ENCODE results near the gene ATP2A1.

Gene ATP2A1

DNA sequence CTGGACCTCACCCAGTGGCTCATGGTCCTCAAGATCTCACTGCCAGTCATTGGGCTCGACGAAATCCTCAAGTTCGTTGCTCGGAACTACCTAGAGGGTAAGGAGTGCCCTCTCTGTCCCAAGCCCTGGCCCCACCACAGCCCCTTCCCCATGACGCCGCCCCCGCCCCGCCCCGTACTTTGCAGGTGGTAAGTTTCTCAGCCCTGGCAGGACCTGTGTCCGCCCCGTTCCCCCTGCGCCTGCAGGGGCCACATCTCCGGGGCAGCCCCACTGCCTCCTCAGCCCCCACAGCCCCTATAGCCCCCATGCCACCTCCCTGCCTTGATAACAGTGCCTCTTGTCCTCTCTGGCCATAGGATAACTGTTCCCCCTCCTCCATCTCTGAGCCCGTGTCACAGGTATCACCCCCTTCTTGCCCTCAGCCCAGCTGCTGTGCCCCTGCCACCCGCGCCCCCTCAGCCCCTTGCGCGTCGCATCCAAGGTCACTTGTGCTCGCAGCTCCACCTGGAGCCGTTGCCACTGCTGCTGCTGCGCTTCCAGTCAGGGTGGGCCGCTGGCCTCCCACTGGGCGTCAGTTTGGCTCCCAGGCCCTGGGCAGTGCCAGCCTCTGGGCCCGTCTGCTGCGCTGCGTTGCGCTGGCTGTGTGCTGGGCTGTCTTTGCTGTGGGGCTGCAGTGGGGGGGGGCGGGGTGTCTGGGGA is 25.2 kb downstream of the ATP2A1 start:
- no peak overlapping the region for H3K27ac ChIP-seq
- TF ChIP-seq, protein P1, sequence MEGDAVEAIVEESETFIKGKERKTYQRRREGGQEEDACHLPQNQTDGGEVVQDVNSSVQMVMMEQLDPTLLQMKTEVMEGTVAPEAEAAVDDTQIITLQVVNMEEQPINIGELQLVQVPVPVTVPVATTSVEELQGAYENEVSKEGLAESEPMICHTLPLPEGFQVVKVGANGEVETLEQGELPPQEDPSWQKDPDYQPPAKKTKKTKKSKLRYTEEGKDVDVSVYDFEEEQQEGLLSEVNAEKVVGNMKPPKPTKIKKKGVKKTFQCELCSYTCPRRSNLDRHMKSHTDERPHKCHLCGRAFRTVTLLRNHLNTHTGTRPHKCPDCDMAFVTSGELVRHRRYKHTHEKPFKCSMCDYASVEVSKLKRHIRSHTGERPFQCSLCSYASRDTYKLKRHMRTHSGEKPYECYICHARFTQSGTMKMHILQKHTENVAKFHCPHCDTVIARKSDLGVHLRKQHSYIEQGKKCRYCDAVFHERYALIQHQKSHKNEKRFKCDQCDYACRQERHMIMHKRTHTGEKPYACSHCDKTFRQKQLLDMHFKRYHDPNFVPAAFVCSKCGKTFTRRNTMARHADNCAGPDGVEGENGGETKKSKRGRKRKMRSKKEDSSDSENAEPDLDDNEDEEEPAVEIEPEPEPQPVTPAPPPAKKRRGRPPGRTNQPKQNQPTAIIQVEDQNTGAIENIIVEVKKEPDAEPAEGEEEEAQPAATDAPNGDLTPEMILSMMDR (conservative IDR thresholded peaks at IDR 0.05; ENCODE audit: low read depth): no peak
- ChIA-PET POLR2A (ENCODE audit: low non-redundant PET) (no interaction called here), CTCF (interaction anchor here (0.9 kb wide), 1 partner anchor 20 kb away, joined by 3 read pairs; no protein-coding TSS in a partner anchor)
- no peak for DNase-seq (ENCODE audit: low spot score)

DNA sequence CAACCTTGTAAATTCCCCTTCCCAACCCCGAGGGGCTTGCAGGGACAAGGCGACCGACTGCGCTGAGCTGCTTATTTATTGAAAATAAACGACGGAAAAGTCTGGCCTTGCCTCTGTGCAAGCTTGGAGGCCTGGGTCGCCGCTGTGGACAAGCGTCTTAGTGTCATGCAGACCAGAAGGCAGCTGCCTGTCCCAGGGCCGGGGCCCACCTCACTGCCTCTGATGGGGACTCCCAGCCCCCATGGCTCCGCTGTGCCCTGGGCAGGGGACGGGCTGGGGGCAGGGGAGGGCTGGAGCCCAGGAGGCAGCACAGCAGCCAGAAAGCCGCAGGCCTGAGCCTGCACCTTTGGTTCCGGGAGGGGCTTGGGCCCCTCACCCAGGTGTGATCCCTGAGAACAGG is 26.1 kb downstream of the ATP2A1 start:
- H3K27ac ChIP-seq: no peak overlapping the region
- ChIA-PET CTCF (no interaction called here), POLR2A (ENCODE audit: low non-redundant PET) (no interaction called here)
- DNase-seq (ENCODE audit: low spot score): no peak
- TF ChIP-seq, protein P1 (conservative IDR thresholded peaks at IDR 0.05; ENCODE audit: low read depth): no peak

DNA sequence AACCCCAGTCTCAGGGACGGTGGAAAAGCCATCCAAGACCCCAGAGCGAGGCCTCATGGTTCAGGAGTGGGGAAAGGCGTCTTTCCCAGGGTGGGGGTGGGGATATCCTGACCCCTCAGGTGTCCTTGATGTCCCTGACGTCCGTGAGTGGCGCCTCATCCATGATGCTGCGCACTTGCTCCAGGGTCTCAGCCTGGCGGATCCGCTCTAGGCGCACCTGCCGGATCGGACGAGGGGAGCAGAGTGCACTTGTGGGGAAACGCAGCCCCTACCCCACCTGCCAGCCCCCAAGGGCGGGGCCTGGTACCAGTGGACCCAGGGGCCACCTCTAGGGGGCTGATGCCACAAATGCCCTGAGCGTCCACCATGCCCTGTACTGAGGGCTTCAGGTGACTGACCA is 26.5 kb downstream of the ATP2A1 start:
- TF ChIP-seq, protein P1 (conservative IDR thresholded peaks at IDR 0.05; ENCODE audit: low read depth): no peak
- CTCF ChIA-PET: no interaction called here
- POLR2A ChIA-PET (ENCODE audit: low non-redundant PET): no interaction called here
- DNase-seq (ENCODE audit: low spot score): no peak
- no peak overlapping the region for H3K27ac ChIP-seq

DNA sequence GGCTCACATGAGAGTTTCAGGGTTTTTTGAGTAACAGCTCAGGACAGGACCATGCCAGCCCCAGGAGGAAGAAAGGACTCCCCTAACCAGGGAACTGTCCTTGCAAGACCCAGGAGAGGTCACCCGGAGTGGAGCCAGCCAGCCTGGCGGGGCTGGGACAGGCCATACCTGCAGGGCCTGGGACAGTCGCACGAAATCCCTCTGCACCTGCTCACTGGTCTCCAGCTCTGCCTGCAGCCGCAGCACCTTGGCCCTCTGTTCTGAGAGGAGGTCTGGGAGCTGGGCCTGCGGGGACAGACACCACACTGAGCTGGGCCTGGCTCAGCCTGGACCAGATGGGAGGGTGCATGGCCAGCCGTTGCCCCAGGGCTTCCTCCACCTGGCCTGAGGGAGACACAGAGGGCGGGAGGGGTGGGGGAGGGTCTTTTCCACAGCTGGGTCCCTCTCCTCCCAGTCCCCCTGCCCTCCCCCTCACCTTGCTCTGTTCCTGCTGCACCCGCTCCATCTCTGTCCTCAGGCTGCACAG is 27.0 kb downstream of the ATP2A1 start:
- POLR2A ChIA-PET (ENCODE audit: low non-redundant PET): no interaction called here
- TF ChIP-seq, protein P1 (conservative IDR thresholded peaks at IDR 0.05; ENCODE audit: low read depth): no peak

DNA sequence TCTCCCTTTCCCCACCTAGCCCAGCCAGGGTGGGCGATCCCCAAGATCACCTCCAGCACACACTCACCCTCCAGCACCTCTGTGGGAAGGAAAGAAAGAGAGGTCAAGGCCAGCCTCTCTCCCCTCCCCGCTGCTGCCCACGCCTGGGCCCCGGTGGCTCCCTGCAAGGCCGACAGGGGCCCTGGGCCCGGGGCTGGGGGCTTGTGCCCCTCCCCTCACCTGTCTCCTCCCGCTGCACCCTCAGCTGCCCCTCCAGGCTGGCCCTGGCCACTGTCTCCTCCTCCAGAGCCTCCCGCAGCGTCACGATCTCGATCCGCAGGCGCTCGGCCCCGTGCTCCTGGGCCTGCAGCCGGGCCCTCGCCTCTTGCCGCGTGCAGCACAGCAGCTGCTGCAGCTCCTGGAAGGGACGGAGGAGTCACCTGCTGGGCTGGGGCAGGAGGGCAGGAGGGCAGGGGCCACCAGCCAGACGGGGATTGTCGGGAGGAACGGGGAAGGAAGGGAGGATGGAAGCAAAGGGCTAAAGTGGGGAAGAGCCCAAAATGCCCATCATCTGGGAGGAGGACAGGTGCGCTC is 27.6 kb downstream of the ATP2A1 start:
- CTCF ChIA-PET: no interaction called here
- TF ChIP-seq, protein P1 (conservative IDR thresholded peaks at IDR 0.05; ENCODE audit: low read depth): no peak
- no peak overlapping the region for H3K27ac ChIP-seq
- POLR2A ChIA-PET (ENCODE audit: low non-redundant PET): no interaction called here
- DNase-seq (ENCODE audit: low spot score): no peak

More for the DNA sequence above, 27.0 kb downstream of the ATP2A1 start:
- CTCF ChIA-PET: no interaction called here
- no peak overlapping the region for H3K27ac ChIP-seq
- no peak for DNase-seq (ENCODE audit: low spot score)

- DNase-seq (ENCODE audit: low spot score): peak; percentile 30
- POLR2A ChIA-PET (ENCODE audit: low non-redundant PET): interaction anchor here (0.6 kb wide), 1 partner anchor 14 kb away, joined by 4 read pairs; the partner anchor contains the start of gene RABEP2
- peak overlapping the region; percentile 35 for H3K27ac ChIP-seq
- TF ChIP-seq, protein P1 (conservative IDR thresholded peaks at IDR 0.05; ENCODE audit: low read depth): no peak
- CTCF ChIA-PET: interaction anchor here (1.0 kb wide), 1 partner anchor 32 kb away, joined by 3 read pairs; the partner anchor contains the start of gene ATP2A1
These were observed 32.1 kb downstream of the ATP2A1 start for GRCh38 chr16:28910086-28911031.

All from RWPE1 (cell line).